Esophagus muscularis mucosa (tissue), 4 donors: ENCODE results near the gene TEX48.

Source experiments
- EP300 ChIP-seq: sonication (generic); formaldehyde crosslinking; IDR thresholded peaks from one replicate; pipeline ENCODE4 v1.6.1; 2017; ENCODE audit warnings: antibody characterized with exemption
- POLR2A ChIP-seq: fragments of 450-650 bp; IDR thresholded peaks from one replicate; pipeline ENCODE4 v1.6.1; 2017; ENCODE audit warnings: antibody characterized with exemption, moderate library complexity, mild to moderate bottlenecking, low read depth
- POLR2AphosphoS5 ChIP-seq, 2 donors: sonication (generic); formaldehyde crosslinking; IDR thresholded peaks; one replicate each; pipeline ENCODE4 v1.6.1; 2017; ENCODE audit warnings: antibody characterized with exemption in 2 of 2
- TF ChIP-seq, protein P1 (sequence below), 3 experiments: fragments of 200-600 bp in 2 of 3; fragments of 450-650 bp in 1 of 3; sonication (generic) in 2 of 3; IDR thresholded peaks; one replicate each; pipeline ENCODE4 v1.5.1; 2017 to 2019; ENCODE audit warnings: antibody characterized with exemption in 3 of 3, mild to moderate bottlenecking in 2 of 3, moderate library complexity in 1 of 3

GRCh38 chr9:114687034-114687433 lies 5.0 kb upstream of the TEX48 start:
- TF ChIP-seq, protein P1, sequence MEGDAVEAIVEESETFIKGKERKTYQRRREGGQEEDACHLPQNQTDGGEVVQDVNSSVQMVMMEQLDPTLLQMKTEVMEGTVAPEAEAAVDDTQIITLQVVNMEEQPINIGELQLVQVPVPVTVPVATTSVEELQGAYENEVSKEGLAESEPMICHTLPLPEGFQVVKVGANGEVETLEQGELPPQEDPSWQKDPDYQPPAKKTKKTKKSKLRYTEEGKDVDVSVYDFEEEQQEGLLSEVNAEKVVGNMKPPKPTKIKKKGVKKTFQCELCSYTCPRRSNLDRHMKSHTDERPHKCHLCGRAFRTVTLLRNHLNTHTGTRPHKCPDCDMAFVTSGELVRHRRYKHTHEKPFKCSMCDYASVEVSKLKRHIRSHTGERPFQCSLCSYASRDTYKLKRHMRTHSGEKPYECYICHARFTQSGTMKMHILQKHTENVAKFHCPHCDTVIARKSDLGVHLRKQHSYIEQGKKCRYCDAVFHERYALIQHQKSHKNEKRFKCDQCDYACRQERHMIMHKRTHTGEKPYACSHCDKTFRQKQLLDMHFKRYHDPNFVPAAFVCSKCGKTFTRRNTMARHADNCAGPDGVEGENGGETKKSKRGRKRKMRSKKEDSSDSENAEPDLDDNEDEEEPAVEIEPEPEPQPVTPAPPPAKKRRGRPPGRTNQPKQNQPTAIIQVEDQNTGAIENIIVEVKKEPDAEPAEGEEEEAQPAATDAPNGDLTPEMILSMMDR (IDR thresholded peaks at IDR 0.05): no peak
- TF ChIP-seq POLR2A: no peak
- TF ChIP-seq EP300: no peak
- no peak for TF ChIP-seq POLR2AphosphoS5 (IDR thresholded peaks at IDR 0.05)
